ENCODE measurements around the gene ATP5MG.
"Not testable (repeated sequence)": the region's sequence is repeated elsewhere in the genome, so short reads cannot be mapped to it uniquely, and the experiment has no call there.

Gene ATP5MG

DNA sequence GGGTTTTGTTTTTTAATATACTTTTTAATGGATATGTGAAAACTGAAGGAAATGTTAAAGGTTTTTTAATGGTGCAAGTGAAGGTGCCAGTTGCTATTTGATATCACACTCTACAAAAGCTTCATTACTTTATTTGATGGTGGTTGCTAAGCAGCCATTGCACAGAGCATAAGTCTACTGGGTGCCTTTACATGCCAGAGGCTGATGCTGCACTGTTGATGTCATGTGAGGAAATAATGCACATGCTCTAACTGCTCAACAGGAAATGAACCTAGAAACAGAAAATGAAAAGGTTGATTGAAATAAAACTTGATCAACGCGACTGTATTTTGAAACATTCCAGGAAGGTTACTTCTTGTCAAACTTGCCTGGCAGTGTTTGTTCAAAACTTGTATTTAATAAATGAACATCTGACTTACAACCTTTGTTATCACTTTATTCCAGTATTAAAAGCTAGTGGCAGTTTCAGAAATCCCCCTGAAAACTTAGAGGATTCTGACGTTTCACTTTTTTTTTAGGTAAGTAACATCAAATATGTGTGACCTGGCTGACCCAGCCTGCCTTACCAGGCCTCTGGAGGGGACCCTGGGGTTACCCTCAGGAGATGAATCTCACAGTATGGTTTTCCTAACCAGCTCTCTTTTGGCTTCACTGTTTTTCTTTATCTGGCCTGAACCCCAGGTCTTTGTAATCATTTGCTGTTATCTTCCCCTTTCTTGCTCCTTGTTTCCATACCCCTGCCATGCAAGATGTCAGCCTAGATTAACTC, 2.4 kb upstream of the ATP5MG start:
- no peaks in the 10 kb centered on the region for H3K27me3 ChIP-seq (replicated peaks; ENCODE audit: control insufficient read depth, insufficient read depth, low read length)
- peaks cover 3% of the 10 kb centered on the region; the same call in 1 of the 2 replicates for H3K36me3 ChIP-seq (ENCODE audit: control insufficient read depth, insufficient read depth, low read length)
- DNase-seq (ENCODE audit: extremely low read depth, insufficient read length), result no peak
- TF ChIP-seq, protein P1, sequence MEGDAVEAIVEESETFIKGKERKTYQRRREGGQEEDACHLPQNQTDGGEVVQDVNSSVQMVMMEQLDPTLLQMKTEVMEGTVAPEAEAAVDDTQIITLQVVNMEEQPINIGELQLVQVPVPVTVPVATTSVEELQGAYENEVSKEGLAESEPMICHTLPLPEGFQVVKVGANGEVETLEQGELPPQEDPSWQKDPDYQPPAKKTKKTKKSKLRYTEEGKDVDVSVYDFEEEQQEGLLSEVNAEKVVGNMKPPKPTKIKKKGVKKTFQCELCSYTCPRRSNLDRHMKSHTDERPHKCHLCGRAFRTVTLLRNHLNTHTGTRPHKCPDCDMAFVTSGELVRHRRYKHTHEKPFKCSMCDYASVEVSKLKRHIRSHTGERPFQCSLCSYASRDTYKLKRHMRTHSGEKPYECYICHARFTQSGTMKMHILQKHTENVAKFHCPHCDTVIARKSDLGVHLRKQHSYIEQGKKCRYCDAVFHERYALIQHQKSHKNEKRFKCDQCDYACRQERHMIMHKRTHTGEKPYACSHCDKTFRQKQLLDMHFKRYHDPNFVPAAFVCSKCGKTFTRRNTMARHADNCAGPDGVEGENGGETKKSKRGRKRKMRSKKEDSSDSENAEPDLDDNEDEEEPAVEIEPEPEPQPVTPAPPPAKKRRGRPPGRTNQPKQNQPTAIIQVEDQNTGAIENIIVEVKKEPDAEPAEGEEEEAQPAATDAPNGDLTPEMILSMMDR (IDR thresholded peaks at IDR 0.05; ENCODE audit: insufficient read depth, low read length, poor library complexity, severe bottlenecking), result no peak
- H3K4me3 ChIP-seq (replicated peaks; ENCODE audit: low read depth, low read length), result no peak overlapping the region

DNA sequence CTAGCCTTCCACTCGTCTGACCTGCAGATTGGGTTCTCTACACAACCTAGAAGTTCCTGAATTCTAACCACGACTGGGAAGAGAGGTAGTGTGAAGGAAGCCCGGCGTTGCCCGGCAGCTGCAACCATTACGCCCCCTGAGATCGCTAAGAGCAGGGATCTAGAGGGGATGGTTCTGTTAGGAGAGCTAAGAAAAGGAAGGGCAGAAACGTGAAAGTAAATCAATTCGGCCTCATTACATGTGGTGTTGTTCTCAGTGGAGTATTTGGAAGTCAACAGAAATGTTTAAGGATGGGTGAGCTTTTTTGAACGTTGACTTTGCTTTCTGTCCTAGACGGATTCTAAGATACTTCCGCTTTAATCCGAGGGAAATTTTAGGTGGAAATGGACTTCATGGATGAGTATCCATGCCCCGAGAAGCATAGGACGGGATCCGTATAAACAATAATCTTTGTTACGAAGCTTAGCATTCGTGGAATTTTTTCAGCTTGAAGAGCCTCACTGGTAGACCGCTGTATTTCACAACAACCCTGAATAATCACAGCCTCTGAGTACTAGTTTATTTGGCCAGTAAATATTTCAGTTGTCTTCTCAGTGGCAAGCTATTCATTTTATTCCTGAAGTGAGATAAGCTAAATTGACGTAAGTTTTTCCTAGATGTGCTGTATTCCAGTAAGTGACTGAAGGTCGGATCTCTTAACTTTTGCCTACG, 629 bp downstream of the ATP5MG start:
- TF ChIP-seq, protein P1 (IDR thresholded peaks at IDR 0.05; ENCODE audit: insufficient read depth, low read length, poor library complexity, severe bottlenecking), result no peak
- Histone ChIP-seq H3K4me3 (replicated peaks; ENCODE audit: low read depth, low read length) (peak overlapping the region; percentile 83), H3K27me3 (replicated peaks; ENCODE audit: control insufficient read depth, insufficient read depth, low read length) (no peaks in the 10 kb centered on the region), H3K36me3 (ENCODE audit: control insufficient read depth, insufficient read depth, low read length) (peaks cover 1% of the 10 kb centered on the region; the same call in 1 of the 2 replicates)
- DNase-seq (ENCODE audit: extremely low read depth, insufficient read length), result no peak

DNA sequence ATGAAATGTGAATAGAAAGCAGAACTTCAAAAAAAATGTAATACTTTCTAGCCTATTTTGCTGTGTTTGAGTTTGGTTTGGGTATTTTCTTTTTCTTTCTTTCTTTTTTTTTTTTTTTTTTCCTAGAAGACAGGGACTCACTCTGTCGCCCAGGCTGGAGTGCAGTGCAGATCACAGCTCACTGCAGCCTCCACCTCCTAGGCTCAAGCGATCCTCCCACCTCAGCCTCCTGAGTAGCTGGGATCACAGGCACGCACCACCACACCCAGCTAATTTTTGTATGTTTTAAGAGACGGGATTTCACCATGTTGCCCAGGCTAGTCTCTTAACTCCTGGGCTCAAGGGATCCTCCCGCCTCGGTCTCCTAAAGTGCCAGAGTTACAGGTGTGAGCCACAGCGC, 1.2 kb downstream of the ATP5MG start:
- DNase-seq (ENCODE audit: extremely low read depth, insufficient read length); H3K36me3 ChIP-seq (ENCODE audit: control insufficient read depth, insufficient read depth, low read length); H3K27me3 ChIP-seq (replicated peaks; ENCODE audit: control insufficient read depth, insufficient read depth, low read length): not testable (repeated sequence)
- peak overlapping the region; percentile 83 for H3K4me3 ChIP-seq (replicated peaks; ENCODE audit: low read depth, low read length)

DNA sequence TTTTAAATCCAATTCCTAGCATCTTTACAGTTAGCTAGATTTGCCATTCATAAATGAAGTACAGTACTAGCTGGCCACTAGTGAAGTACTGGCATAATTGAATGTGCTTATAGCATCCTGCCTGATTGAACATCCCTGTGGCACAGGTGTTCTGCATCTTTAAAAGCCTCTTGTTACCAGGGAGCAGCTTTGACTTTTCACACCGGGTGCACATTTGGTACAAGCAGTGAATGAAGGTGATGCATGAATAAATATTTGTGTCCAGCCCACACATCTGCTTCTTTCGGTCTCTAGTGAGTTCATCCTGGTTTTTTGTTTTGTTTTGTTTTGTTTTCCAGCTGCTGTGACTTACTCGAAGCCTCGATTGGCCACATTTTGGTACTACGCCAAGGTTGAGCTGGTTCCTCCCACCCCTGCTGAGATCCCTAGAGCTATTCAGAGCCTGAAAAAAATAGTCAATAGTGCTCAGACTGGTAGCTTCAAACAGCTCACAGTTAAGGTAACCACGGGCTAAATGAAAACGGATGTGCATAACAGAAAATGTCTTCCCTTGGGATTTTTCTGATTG, 5.3 kb downstream of the ATP5MG start:
- peak; percentile 13 for DNase-seq (ENCODE audit: extremely low read depth, insufficient read length)
- H3K27me3 ChIP-seq (replicated peaks; ENCODE audit: control insufficient read depth, insufficient read depth, low read length), result no peaks in the 10 kb centered on the region
- TF ChIP-seq, protein P1 (IDR thresholded peaks at IDR 0.05; ENCODE audit: insufficient read depth, low read length, poor library complexity, severe bottlenecking), result no peak
- H3K4me3 ChIP-seq (replicated peaks; ENCODE audit: low read depth, low read length), result no peak overlapping the region
- H3K36me3 ChIP-seq (ENCODE audit: control insufficient read depth, insufficient read depth, low read length), result peaks cover 1% of the 10 kb centered on the region; the same call in 1 of the 2 replicates

DNA sequence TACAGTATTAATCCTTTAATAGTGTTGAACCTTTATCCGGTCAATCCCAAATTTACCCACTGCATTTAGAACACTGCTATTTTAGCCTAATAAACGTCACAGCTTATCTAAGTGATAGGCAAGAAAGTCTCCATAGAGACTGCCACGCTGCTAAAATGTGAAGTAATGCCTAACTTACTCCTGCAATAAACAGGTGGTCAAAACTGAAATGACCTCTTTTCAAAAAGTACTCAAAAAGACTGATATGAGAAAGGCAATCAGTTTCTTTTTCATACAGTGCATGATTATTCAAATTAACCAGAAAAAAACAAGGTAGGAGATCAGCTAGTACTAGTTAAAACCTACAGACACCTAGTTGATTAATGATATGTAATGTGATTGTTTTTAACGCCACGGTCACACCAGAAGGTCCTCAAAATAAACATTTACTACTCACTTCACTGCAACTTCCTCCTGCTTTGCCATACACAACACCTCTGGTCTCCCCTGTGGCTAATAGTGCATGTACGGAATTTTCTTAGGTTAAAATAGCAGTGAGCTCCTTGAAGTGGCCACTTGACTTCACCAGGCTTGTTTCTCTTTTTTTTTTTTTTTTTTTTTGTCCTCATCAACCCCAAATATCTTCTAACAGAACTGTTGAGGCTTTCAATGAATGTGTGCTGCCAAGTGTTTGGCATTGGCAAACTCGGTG, 8.8 kb downstream of the ATP5MG start:
- peak; percentile 13 for DNase-seq (ENCODE audit: extremely low read depth, insufficient read length)
- H3K36me3 ChIP-seq (ENCODE audit: control insufficient read depth, insufficient read depth, low read length), result peaks cover 1% of the 10 kb centered on the region; the same call in 1 of the 2 replicates
- H3K4me3 ChIP-seq (replicated peaks; ENCODE audit: low read depth, low read length), result no peak overlapping the region
- H3K27me3 ChIP-seq (replicated peaks; ENCODE audit: control insufficient read depth, insufficient read depth, low read length), result no peaks in the 10 kb centered on the region
- TF ChIP-seq, protein P1 (IDR thresholded peaks at IDR 0.05; ENCODE audit: insufficient read depth, low read length, poor library complexity, severe bottlenecking), result no peak

Data from GM06990 (cell line).